K562 (cell line): ENCODE results near the gene LPCAT1. TPM values are rescaled to one million over a fixed set of nuclear protein-coding genes. Genes with fewer than 3 reads are reported as not detected.

Experiments used
- ATAC-seq: fragments of 200-7000 bp; cut with Tn5 transposase; 3 replicates; pipeline ENCODE4 v1.9.1; 2020; ENCODE audit warnings: moderate library complexity
- BruUV-seq: library from RNA; stranded (reverse); fragments of 400-500 nt; replicated peaks from 2 replicates; lab custom pipeline; 2021; lab: Mats Ljungman, UMichigan
- CTCF ChIA-PET: fragments of 300-600 bp; formaldehyde crosslinking; extraction: SDS; loops from one replicate; lab custom pipeline; 2021; ENCODE audit warnings: low intra/inter-chr PET ratio; lab: Yijun Ruan, JAX
- POLR2A ChIA-PET: fragments of 300-600, 350-650 bp; sonication (Branson Sonifier 250); formaldehyde crosslinking; extraction: SDS; loops from one replicate; lab custom pipeline; 2021; ENCODE audit warnings: antibody characterized with exemption, inconsistent platforms; lab: Yijun Ruan, JAX
- DNase-seq, 4 experiments: peaks; one replicate each; pipeline versions ENCODE4 v3.0.0 to v3.0.0-alpha.2; 2011 to 2018; ENCODE audit warnings: low spot score in 3 of 4, mixed read lengths in 3 of 4; ENCODE audit errors: extremely low read depth in 1 of 4
- FAIRE-seq: peaks from 2 replicates; lab custom pipeline; 2011; peaks lifted over from hg19 to GRCh38; lab: Jason Lieb, UNC
- H2AFZ ChIP-seq: 2 replicates; pipeline ENCODE4 v1.6.0; 2011; ENCODE audit warnings: low read depth, low read length, control low read depth, inconsistent platforms
- H3K27ac ChIP-seq: fragments of 200-600 bp; 3 replicates; pipeline ENCODE4 v1.8.0; 2011; ENCODE audit warnings: low read depth, mild to moderate bottlenecking, control low read depth, inconsistent platforms, low read length, moderate library complexity, mixed read lengths; ENCODE audit errors: extremely low read depth
- H3K27me3 ChIP-seq, 2 experiments: fragments of 300-600 bp in 1 of 2; 2 replicates in 1 of 2; 3 replicates in 1 of 2; pipeline versions ENCODE4 v1.6.0 to v1.8.0; 2011; ENCODE audit warnings: inconsistent platforms in 2 of 2, low read length in 2 of 2, mild to moderate bottlenecking in 1 of 2, mixed read lengths in 1 of 2, moderate library complexity in 1 of 2; ENCODE audit not compliant: control insufficient read depth in 2 of 2, insufficient read depth in 2 of 2
- H3K36me3 ChIP-seq: fragments of 300-600 bp; 3 replicates; pipeline ENCODE4 v1.8.0; 2011; ENCODE audit warnings: mild to moderate bottlenecking, low read length, inconsistent platforms; ENCODE audit not compliant: control insufficient read depth, insufficient read depth
- H3K4me1 ChIP-seq, 2 experiments: fragments of 200-600 bp in 1 of 2; replicated peaks in 1 of 2; 2 replicates in 1 of 2; 3 replicates in 1 of 2; pipeline versions ENCODE4 v1.5.1 to v1.8.0; 2011; ENCODE audit warnings: inconsistent platforms in 2 of 2, low read length in 2 of 2, mild to moderate bottlenecking in 1 of 2, mixed read lengths in 1 of 2, moderate library complexity in 1 of 2; ENCODE audit not compliant: control insufficient read depth in 2 of 2, insufficient read depth in 2 of 2
- H3K4me2 ChIP-seq: 2 replicates; pipeline ENCODE4 v1.6.1; 2011; ENCODE audit warnings: low read length, control low read depth, inconsistent platforms, mixed read lengths; ENCODE audit not compliant: insufficient read depth
- H3K4me3 ChIP-seq: fragments of 200-600 bp; sonication (generic), shearing (Covaris generic); 2 replicates; pipeline ENCODE4 v1.5.1; 2016; ENCODE audit warnings: control low read depth, inconsistent platforms
- H3K79me2 ChIP-seq: fragments of 200-600 bp; 3 replicates; pipeline ENCODE4 v1.8.0; 2011; ENCODE audit warnings: low read length, inconsistent platforms; ENCODE audit not compliant: control insufficient read depth, insufficient read depth
- H3K9ac ChIP-seq, 2 experiments: 2 replicates each; pipeline versions ENCODE4 v1.6.0 to v1.6.1; 2011; ENCODE audit warnings: low read depth in 2 of 2, low read length in 2 of 2, control low read depth in 1 of 2, inconsistent platforms in 1 of 2, mild to moderate bottlenecking in 1 of 2, mixed read lengths in 1 of 2; ENCODE audit not compliant: insufficient read depth in 1 of 2
- H3K9me1 ChIP-seq: one replicate; pipeline ENCODE4 v1.6.0; 2011; ENCODE audit warnings: inconsistent platforms, mild to moderate bottlenecking, low read length, moderate library complexity; ENCODE audit not compliant: control insufficient read depth, insufficient read depth
- H3K9me3 ChIP-seq: replicated peaks from 2 replicates; pipeline ENCODE4 v1.5.1; 2011; ENCODE audit warnings: low read depth, low read length, inconsistent platforms; ENCODE audit not compliant: control insufficient read depth, insufficient read depth
- H4K20me1 ChIP-seq: replicated peaks from 2 replicates; pipeline ENCODE4 v1.6.1; 2011; ENCODE audit warnings: low read length, inconsistent platforms, mixed read lengths; ENCODE audit not compliant: control insufficient read depth, insufficient read depth
- CBX3 ChIP-seq, 2 experiments: IDR thresholded peaks; 1 replicate in 1 of 2; 2 replicates in 1 of 2; pipeline ENCODE4 v1.6.1; 2012; ENCODE audit warnings: inconsistent platforms in 2 of 2, low read length in 2 of 2, borderline replicate concordance in 1 of 2, control low read depth in 1 of 2
- HDAC2 ChIP-seq: fragments of 450-650 bp; IDR thresholded peaks from 2 replicates; pipeline ENCODE4 v1.6.1; 2016; ENCODE audit warnings: mild to moderate bottlenecking
- LEF1 ChIP-seq: fragments of 450-650 bp; IDR thresholded peaks from 2 replicates; pipeline ENCODE4 v1.6.1; 2016; ENCODE audit warnings: mild to moderate bottlenecking
- NR2F6 ChIP-seq: fragments of 450-650 bp; formaldehyde crosslinking; IDR thresholded peaks from 2 replicates; pipeline ENCODE4 v1.4.0; 2020; ENCODE audit warnings: mild to moderate bottlenecking
- POLR3G ChIP-seq: IDR thresholded peaks from 2 replicates; pipeline ENCODE4 v1.6.1; 2011; ENCODE audit not compliant: insufficient read length, insufficient replicate concordance; ENCODE audit errors: extremely low read depth
- RFX5 ChIP-seq: IDR thresholded peaks from 2 replicates; pipeline ENCODE4 v1.6.1; 2011; ENCODE audit warnings: low read depth, mild to moderate bottlenecking, improper control_type of control experiment, low read length
- SIRT6 ChIP-seq: IDR thresholded peaks from one replicate; pipeline ENCODE4 v1.6.1; 2012; ENCODE audit warnings: low read depth, mild to moderate bottlenecking, control low read depth, inconsistent platforms, low read length, moderate library complexity
- SMARCB1 ChIP-seq: IDR thresholded peaks from 2 replicates; pipeline ENCODE4 v1.6.1; 2011; ENCODE audit warnings: improper control_type of control experiment, low read depth; ENCODE audit not compliant: insufficient read length
- ZNF695 ChIP-seq: fragments of 450-650 bp; formaldehyde crosslinking; IDR thresholded peaks from 2 replicates; pipeline ENCODE4 v1.4.0; 2020; ENCODE audit warnings: mild to moderate bottlenecking, moderate library complexity
- WGBS: fragments of 100-300 bp; shearing (Covaris generic); methylation state at CpG from one replicate; pipeline ENCODE4 v1.1.6; 2016; ENCODE audit warnings: low coverage, mixed read lengths; ENCODE audit not compliant: insufficient coverage; ENCODE audit errors: missing lambda C conversion rate; 5-methylcytosine and 5-hydroxymethylcytosine counted together
- in situ Hi-C: fragments of 300-500 bp; cut with MboI; formaldehyde crosslinking; loops from 4 replicates; pipeline ENCODE4 v1.15.0; 2018; ENCODE audit warnings: inconsistent platforms, mixed read lengths
- intact Hi-C: fragments of 100-400 bp; cut with micrococcal nuclease; formaldehyde crosslinking; loops from 2 replicates; pipeline ENCODE4 v1.14.2; 2022
- polyA plus RNA-seq, 8 experiments: library from polyadenylated mRNA; depleted of rRNA in 4 of 8; stranded (reverse) in 5 of 8; unstranded in 3 of 8; fragments of >200 nt; fragmentation: Nextera tagmentation in 2 of 8; fragmentation: Illumina TruSeq in 1 of 8; extraction: Ambion mirVana in 2 of 8; extraction: Trizol in 1 of 8; gene quantifications; 2 replicates each; pipeline versions ENCODE4 v1.2.1 to v1.2.3, GENCODE V29; 2011 to 2014; ENCODE audit warnings: inconsistent platforms in 1 of 8, missing spikeins in 1 of 8
- total RNA-seq, 7 experiments: library from RNA; depleted of rRNA in 6 of 7; stranded (reverse); fragments of >200 nt in 6 of 7; fragmentation: Illumina TruSeq in 2 of 7; extraction: Trizol in 2 of 7; gene quantifications; 2 replicates each; pipeline versions ENCODE4 v1.2.1 to v1.2.3, GENCODE V29; 2011 to 2021; ENCODE audit warnings: low replicate concordance in 1 of 7
- TF ChIP-seq, protein P1 (sequence below): fragments of 200-800 bp; sonication (Bioruptor generic); IDR thresholded peaks from 2 replicates; pipeline ENCODE4 v1.6.1; 2017; ENCODE audit warnings: missing genetic modification characterization, missing compliant biosample characterization
- TF ChIP-seq, protein P2 (sequence below): fragments of 450-650 bp; IDR thresholded peaks from 2 replicates; pipeline ENCODE4 v1.6.1; 2016

LPCAT1 gene
- total and polyA plus RNA-seq, 9 of the 15 experiments (the other 6 are each of a cell fraction or from before 2014, with no cell fraction given) = 0.14 to 18.4 (median 13.9) TPM

DNA sequence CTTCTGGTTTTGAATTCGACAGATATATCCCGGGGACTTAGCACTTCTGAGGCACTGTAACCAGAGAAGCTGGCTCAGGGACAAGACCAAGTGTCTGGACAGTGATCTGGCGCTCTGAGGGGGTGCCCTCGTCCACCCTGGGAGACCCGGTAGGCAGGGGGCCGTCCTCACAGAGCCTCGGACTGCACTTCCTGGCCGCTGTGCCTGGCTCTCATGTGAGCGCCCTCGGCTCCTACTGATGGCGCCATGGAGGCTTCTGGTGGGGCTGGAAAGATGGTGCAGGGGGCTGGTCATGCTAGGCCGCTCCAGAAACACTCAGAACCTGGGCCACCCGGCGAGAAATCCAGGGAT is 59.7 kb downstream of the LPCAT1 start:
- H3K4me3 ChIP-seq = no peak overlapping the region
- no peak for FAIRE-seq
- H3K9me3 ChIP-seq = peaks cover 16% of the 10 kb centered on the region
- H3K27me3 ChIP-seq = no peaks in the 10 kb centered on the region; a peak in 1 of 5 replicates
- DNase-seq = no peak
- H3K9ac ChIP-seq = no peak overlapping the region
- no peak overlapping the region for H3K4me2 ChIP-seq
- intact Hi-C loops (no loop called here), in situ Hi-C loops (no loop called here)
- H3K27ac ChIP-seq = no peak overlapping the region
- H3K4me1 ChIP-seq = peaks cover 0 to 16% of the 10 kb centered on the region in 2 experiments; a peak in 1 of 5 replicates
- no peak overlapping the region for H2AFZ ChIP-seq
- no peaks in the 10 kb centered on the region for H3K9me1 ChIP-seq
- ChIA-PET POLR2A (no interaction called here), CTCF (no interaction called here)
- WGBS = 52% methylated on average over 14 of the region's 14 CpGs
- H4K20me1 ChIP-seq = no peaks in the 10 kb centered on the region
- H3K79me2 ChIP-seq = no peaks in the 10 kb centered on the region
- no TSS peak for BruUV-seq
- H3K36me3 ChIP-seq = no peaks in the 10 kb centered on the region; the same call in 2 of the 3 replicates
- TF ChIP-seq POLR3G (no peak), RFX5 (no peak), CBX3 (IDR thresholded peaks at IDR 0.05; ENCODE audit: borderline replicate concordance in 1 of 2, low read length in 2 of 2) (no peak), ZNF695 (CRISPR knock-in tag) (no peak), HDAC2 (no peak), SMARCB1 (no peak), NR2F6 (no peak), LEF1 (no peak), SIRT6 (no peak)
- TF ChIP-seq, protein P1, sequence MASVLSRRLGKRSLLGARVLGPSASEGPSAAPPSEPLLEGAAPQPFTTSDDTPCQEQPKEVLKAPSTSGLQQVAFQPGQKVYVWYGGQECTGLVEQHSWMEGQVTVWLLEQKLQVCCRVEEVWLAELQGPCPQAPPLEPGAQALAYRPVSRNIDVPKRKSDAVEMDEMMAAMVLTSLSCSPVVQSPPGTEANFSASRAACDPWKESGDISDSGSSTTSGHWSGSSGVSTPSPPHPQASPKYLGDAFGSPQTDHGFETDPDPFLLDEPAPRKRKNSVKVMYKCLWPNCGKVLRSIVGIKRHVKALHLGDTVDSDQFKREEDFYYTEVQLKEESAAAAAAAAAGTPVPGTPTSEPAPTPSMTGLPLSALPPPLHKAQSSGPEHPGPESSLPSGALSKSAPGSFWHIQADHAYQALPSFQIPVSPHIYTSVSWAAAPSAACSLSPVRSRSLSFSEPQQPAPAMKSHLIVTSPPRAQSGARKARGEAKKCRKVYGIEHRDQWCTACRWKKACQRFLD (CRISPR knock-in tag) = no peak
- TF ChIP-seq, protein P2, sequence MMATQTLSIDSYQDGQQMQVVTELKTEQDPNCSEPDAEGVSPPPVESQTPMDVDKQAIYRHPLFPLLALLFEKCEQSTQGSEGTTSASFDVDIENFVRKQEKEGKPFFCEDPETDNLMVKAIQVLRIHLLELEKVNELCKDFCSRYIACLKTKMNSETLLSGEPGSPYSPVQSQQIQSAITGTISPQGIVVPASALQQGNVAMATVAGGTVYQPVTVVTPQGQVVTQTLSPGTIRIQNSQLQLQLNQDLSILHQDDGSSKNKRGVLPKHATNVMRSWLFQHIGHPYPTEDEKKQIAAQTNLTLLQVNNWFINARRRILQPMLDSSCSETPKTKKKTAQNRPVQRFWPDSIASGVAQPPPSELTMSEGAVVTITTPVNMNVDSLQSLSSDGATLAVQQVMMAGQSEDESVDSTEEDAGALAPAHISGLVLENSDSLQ = no peak
- no peak for ATAC-seq
